Activated naive CD4-positive, alpha-beta T cell treated with anti-CD3 and anti-CD28 coated beads, Interleukin-2, amount 50 U/mL, for 72 hours (primary cell): ENCODE data around the gene KCNIP3. TPM values are rescaled to one million over a fixed set of nuclear protein-coding genes. Genes with fewer than 3 reads are reported as not detected.

Source experiments
- ATAC-seq, 2 donors: fragments of 150-1000 bp; cut with Tn5 transposase; 2 replicates each; pipeline ENCODE4 v1.10.0; 2021; ENCODE audit warnings: mild to moderate bottlenecking in 2 of 2, moderate library complexity in 2 of 2
- DNase-seq, 2 donors: peaks; one replicate each; pipeline ENCODE4 v3.0.0; 2021 to 2022; ENCODE audit warnings: low spot score in 2 of 2
- H3K27ac Mint-ChIP-seq, 2 donors: one replicate each; pipeline ENCODE4 v1.8.0; 2022; ENCODE audit warnings: mild to moderate bottlenecking in 2 of 2, mixed read lengths in 2 of 2
- H3K36me3 Mint-ChIP-seq, 2 donors: one replicate each; pipeline ENCODE4 v1.8.0; 2022; ENCODE audit warnings: mixed read lengths in 2 of 2
- H3K9me3 Mint-ChIP-seq, 2 donors: one replicate each; pipeline ENCODE4 v1.8.0; 2022; ENCODE audit warnings: mixed read lengths in 2 of 2
- total RNA-seq, 2 donors: library from RNA; stranded (reverse); gene quantifications; one replicate each; pipeline ENCODE4 v1.2.3, GENCODE V29; 2022

Gene KCNIP3
- total RNA-seq, 2 donors from 2014 or later = not detected

DNA sequence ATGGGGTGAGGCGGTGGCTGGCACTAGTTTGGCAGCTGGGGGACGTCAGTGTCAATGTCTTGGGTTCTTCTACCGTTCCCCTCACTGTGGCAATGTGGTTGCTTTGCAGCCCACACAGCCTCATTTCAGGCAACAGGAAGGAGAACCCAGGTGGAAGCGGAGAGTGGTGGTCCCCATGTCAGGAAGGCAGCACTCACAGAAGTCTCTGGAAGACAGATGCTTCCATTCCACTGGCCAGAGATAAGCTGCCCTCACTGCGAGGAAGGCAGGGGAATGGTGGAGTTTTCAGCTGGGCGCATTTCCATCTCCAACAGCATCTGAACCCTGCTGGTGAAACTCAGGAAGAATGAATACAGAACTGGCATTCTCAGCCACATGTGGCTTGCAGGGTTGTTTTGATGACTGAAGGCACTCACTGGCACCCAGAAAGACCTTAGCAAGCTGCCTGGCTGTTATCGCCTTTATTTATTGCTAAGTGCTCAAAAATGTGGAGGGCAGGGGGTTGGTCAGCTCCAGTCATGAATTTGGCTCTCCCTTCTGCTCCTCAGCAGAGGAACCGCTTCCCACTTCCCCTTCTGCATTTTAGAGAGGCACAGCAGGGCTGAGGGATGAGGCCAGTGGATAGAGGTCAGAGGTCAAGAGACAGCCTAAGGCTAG, 19.4 kb downstream of the KCNIP3 start:
- Mint-ChIP-seq H3K36me3 (no peaks in the 10 kb centered on the region), H3K9me3 (no peaks in the 10 kb centered on the region), H3K27ac (no peak overlapping the region)
- DNase-seq (no peak), ATAC-seq (no peak)

DNA sequence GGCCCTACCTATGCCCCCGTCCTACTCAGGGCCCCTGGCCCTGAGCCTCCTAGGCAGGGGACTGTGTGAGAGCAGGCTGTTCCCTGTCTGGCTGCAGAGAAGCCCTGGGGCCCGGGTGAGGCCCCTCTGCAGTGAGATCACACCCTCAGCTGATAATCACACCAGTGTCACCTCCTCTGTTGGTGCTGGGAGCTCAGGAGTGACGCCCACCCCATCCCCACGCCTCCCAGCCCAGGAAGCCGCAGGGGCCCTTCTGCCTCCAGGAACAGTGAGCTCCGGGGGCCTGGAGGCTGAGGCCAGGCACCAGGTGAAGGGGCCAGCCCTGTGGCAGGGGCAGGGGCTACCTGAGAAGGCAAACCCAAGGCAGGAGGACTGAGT, 20.0 kb downstream of the KCNIP3 start:
- H3K27ac Mint-ChIP-seq = no peak overlapping the region
- ATAC-seq (no peak), DNase-seq (no peak)
- H3K9me3 Mint-ChIP-seq = no peaks in the 10 kb centered on the region
- H3K36me3 Mint-ChIP-seq = no peaks in the 10 kb centered on the region

DNA sequence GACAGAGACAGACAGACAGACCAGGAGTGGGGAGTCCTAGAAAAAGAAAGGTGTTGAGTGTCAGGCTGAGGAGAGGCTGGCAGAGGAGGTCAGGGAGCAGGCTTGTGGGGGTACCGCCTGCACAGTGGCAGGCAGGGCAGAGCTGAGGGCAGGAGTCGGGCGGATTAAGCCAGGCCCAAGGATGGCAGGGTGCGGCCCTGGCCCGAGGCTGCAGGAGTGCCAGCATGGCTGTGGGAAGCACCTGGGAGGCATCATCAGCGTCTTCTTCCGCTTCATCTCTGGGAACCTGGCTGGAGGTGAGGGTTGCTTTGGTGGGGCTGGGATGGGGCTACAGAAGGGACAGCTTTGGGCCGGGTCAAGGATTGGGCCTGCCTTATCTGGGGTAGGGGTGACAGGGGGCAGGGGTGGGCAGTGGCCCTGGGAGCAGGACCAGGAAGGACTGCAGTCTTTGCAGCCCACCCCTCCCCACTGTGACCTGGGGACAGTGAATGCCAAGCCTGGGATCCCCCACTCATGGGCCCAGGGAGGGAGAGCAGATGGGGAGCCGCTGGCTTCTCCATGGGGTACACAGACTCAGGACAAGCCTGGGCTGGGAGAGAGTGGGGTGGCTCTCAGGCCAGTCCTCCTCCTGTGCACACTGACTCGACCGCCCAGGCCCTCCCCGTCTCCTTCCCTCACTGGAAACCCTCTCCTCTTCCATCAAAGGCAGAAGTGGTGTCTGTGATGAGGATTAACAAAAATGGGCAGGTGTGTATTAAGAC, 20.7 kb downstream of the KCNIP3 start:
- ATAC-seq (no peak), DNase-seq (no peak)
- H3K9me3 Mint-ChIP-seq = no peaks in the 10 kb centered on the region
- H3K27ac Mint-ChIP-seq = no peak overlapping the region
- H3K36me3 Mint-ChIP-seq = no peaks in the 10 kb centered on the region

DNA sequence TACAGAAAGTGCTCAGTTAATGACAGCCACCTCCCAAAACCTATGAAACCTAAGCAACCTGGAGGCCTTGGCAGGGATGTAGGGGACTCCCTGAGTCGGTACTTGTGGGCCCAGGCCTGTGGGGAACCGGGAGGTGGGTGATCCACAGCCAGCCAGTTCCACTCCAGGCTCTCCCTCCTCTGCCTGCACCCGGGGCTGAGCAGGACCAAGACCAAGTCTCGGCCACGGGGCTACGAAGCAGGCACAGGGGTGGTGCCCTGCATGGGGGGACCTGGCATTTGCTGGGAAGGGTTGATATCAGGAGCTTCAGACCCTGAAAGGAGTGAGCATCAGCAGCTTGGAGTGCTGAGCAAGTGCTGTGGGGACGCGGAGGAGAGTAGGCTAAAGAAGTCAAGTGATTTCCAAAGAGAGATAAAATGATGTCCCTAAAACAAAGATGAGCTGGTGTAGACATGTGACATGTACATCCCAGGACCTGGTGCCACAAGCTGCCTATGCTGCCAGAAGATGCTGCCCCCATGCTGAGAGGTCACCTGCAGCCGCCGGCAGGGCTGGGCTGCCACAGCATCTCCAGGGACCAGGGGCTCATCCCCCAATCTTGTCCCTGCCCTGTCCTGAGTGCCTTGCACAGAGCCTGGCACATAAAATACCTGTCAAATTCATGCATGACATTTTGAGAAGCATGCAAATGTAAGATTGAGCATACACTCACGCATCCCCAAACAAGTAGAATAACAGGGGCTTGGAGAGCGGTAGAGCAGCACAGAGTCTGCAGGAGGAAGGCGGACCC, 21.5 kb downstream of the KCNIP3 start:
- no peaks in the 10 kb centered on the region for H3K36me3 Mint-ChIP-seq
- DNase-seq (no peak), ATAC-seq (no peak)
- H3K9me3 Mint-ChIP-seq = no peaks in the 10 kb centered on the region
- no peak overlapping the region for H3K27ac Mint-ChIP-seq

DNA sequence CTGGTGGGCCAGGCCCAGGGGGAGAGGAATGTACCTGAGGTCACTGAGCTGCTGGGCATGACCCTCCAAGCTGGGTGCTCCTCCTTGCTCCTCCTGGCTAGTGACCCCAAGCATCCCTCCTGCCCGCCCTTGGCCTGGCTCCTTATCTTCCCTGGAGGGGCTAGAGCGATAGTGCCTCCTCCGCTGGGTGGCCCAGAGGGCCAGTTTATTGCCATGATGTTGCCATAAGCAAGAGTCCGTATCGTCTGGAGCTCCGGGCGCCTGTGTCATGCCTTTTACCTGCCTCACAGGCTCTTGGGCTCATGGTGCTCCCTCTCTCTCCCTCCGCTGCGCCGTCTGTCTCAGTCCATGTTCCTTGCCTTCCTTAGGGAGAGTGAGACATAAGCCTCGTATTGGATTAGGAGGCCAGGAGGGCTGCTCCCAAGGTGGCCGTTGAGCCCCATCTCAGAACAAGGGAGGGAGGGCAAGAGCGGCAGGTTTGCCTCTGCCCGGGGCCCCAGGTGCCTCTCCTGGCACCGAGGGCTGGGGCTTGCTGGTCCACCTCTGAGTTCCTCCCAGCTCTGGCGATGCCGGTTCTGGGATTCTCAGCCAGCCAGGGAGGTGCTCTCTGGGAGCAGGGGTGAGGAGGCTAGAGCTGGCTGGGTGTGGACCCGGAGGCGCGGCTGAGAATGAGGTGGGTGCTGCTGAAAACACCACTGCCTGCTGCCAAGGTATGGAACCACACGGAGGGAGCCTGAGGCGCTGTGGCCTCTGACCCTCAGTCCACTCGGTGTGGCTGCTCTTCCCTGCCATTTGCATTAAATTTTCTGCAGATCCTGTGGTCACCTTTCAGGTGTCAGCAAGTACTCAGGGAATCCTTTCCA, 22.6 kb downstream of the KCNIP3 start:
- ATAC-seq (no peak), DNase-seq (no peak)
- Mint-ChIP-seq H3K9me3 (no peaks in the 10 kb centered on the region), H3K27ac (no peak overlapping the region), H3K36me3 (no peaks in the 10 kb centered on the region)

DNA sequence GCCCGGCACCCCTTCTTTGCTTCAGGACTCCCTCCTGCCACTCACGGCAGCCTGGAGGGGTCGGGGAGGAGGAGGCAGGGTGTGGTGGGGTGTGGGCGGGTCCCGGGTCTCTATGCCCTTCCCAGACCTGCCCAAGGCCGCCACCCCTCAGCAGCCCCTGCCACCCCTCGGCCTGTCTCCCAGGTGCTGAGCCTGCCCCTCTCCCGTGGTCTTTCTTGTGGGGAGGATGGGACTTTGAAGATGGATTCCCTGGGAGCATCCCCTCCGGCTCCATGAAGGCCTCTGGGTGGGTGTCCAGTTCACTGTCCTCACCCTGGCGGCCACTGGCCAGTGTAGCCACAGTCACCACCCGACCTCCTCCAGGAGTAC, 23.2 kb downstream of the KCNIP3 start:
- ATAC-seq (no peak), DNase-seq (no peak)
- no peaks in the 10 kb centered on the region for H3K9me3 Mint-ChIP-seq

DNA sequence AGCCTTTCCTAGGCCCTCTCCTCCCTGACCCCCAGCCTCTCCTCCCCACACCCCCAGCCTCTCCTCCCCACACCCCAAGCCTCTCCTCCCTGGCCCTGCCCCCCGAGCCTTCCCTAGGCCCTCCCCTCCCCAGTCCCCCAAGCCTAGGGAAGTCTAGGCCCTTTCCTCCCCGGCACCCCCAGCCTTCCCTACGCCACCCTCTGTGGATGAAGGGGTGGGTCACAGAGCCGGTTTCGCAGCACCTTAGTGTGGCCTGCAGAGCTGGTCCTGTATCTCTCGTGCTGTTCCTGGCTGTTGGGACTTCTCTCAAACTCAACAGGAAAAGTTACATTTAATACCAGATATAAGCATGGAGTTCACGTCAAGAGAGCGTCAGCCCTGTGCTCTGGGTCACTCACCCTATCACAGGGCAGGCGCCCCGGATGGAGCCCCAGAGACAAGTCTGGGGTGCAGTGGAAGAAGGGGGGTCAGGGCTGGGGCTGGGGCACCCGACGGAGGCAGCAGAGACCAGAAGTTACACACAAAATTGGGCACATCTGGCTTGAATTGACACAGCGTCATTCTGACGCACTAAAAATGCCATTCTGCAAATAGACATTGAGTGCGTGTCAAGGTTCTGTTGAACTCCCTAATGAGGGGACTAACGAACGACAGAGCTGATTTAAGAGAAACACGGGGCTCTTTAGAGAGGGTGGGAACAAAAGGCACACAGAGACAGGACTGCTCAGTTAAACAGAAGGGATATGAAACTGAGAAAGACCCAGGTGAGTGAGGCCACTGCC, 24.0 kb downstream of the KCNIP3 start:
- no peak for ATAC-seq
- Mint-ChIP-seq H3K36me3 (no peaks in the 10 kb centered on the region), H3K9me3 (peaks cover 0 to 5% of the 10 kb centered on the region in 2 donors), H3K27ac (no peak overlapping the region)
- DNase-seq = no peak

More for the DNA sequence above, 23.2 kb downstream of the KCNIP3 start:
- H3K27ac Mint-ChIP-seq = no peak overlapping the region
- no peaks in the 10 kb centered on the region for H3K36me3 Mint-ChIP-seq

DNA sequence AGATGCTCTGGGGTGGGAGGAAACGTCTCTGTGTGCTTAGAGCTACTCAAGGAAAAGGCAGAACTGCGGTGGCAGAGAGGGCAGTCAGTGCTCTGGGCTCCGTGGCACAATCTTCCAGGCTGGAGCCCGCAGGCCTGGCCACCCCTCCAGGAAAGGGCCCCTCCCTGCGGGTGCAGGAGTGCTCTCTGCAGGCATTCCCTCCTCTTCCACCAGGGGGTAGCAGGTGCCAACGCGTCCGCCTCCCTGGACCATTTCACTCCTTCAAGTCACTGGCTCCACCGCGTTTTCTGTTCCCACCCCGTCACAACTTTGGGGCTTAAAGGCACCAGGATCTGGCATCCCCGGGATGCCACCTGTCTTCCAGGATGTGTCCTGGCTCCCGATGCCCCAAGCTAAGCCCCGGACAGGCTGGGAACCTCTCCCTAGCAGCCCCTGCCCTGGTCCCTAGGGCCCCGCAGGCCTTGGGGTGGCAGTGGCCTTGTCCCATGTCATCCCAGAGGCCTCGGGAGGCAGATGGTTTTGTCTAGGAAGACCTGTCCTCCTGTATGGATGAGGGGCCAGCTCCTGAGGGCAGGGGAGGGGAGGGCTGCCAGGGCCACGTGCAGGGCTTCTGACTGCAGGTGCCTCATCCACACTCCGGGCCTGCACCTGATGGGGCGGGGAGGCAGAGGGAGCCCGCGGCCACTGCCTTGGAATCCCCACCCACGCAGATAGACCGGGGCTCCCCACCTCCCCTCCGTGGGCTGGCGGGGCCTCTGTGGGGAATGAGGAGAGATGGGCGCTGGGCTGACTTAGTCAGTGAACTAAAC, 26.4 kb downstream of the KCNIP3 start:
- H3K27ac Mint-ChIP-seq = no peak overlapping the region
- peak in 1 of 2 donors; percentile 48 for ATAC-seq
- H3K9me3 Mint-ChIP-seq = peaks cover 0 to 5% of the 10 kb centered on the region in 2 donors
- DNase-seq = no peak
- H3K36me3 Mint-ChIP-seq = no peaks in the 10 kb centered on the region

DNA sequence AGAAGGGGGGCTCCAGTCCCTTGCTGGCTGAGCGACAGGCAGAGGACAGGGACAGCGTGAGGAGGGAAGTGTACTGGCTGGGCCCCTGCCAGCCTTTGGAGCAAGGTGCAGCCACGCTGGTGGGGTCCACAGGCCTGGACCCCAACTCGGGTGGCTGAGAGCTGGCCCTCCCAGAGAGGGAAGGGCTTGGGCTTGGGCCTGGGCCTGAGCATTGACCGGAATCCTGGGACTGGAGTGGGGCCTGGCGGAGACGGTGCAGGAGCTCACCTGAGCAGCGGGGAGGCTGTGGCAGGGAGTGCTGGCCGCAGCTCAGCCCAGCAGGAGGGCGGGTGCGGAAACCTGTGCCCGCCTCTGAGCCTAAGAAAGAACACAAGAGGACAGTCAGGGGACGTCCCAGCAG, 27.9 kb downstream of the KCNIP3 start:
- ATAC-seq (no peak), DNase-seq (no peak)
- Mint-ChIP-seq H3K9me3 (peaks cover 0 to 5% of the 10 kb centered on the region in 2 donors), H3K27ac (no peak overlapping the region), H3K36me3 (no peaks in the 10 kb centered on the region)

DNA sequence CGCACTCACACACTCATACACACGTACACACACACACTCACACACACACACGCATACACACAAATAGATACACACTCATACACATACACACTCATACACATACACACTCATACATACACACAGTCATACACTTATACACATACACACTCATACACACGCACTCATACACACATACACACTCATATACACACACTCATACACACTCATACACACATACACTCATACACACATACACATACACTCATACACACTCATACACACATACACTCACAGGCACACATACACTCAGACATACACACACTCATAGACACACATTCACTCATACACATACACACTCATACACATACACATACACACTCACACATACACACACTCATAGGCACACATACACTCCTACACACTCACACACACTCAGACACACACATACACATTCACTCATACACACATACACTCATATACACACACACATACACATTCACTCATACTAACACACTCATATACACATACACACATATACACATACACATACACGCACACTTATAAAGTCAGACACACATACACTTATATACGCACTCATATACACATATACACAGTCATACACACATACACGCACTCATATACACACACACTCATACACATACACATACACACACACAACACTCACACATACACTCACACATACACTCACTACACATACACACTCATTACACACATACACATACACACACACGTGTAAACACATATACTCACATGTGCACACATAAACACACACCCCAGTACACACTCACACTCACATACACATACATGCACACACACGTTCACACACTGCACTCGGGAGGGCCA, 28.7 kb downstream of the KCNIP3 start:
- H3K36me3 Mint-ChIP-seq = no peaks in the 10 kb centered on the region

DNA sequence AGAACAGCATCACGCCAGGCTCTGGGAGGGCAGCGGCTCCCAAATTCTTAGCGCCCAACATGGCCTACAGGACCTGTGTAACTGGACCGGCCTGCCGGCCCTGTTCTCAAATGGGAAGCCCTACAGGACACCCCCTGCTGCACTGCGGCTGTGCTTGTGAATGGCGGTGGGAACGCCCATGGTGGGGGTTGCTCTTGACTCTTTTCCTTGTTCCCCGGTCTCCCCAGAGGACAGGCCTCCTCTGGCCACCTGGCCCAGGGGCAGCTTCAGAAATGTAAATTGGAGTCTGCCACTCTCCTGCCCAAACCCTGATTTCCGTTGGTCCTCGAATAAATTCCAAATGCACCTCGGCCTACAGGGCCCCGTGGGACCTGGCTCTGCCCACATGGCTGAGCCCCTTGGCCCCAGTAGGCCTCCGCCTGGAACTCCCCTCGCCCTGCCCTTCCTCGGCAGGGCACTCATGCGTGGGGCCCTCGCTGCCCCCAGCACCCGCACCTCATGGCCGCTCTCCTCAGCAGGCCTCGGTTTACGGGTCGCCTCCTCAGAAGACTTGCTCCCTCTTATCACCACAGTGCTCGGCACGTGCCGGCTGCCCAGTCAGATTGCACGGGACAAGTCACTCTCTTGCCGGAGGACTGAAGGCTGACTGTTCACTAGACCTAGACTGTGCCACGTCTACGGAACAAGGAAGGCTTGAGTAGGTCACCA, 29.4 kb downstream of the KCNIP3 start:
- DNase-seq (no peak), ATAC-seq (no peak)
- no peaks in the 10 kb centered on the region for H3K36me3 Mint-ChIP-seq
- no peak overlapping the region for H3K27ac Mint-ChIP-seq
- H3K9me3 Mint-ChIP-seq = peaks cover 0 to 5% of the 10 kb centered on the region in 2 donors

More for the DNA sequence above, 28.7 kb downstream of the KCNIP3 start:
- DNase-seq (no peak), ATAC-seq (no peak)
- Mint-ChIP-seq H3K27ac (no peak overlapping the region), H3K9me3 (peaks cover 0 to 5% of the 10 kb centered on the region in 2 donors)

DNA sequence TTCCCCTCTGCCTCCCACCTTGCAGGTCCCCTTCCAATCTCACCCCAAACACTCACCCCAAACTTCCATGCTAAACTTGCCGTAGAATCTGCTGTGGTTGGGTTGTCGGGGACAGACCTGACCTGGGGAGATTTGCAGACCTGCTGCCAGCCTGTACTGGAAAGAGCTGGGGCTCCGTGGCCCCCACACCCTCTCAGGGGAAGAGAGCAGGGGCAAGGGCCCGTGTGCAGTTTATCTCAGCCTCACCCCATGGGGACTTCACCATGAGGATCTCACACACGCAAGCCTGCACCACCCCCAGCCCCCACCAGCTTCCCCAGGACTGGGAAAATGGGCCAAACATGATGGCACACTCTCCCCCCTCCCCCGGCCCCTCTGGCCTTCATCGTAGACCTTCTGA, 30.7 kb downstream of the KCNIP3 start:
- ATAC-seq = no peak
- H3K36me3 Mint-ChIP-seq = no peaks in the 10 kb centered on the region
- DNase-seq = no peak
- no peak overlapping the region for H3K27ac Mint-ChIP-seq
- peaks cover 0 to 5% of the 10 kb centered on the region in 2 donors for H3K9me3 Mint-ChIP-seq

DNA sequence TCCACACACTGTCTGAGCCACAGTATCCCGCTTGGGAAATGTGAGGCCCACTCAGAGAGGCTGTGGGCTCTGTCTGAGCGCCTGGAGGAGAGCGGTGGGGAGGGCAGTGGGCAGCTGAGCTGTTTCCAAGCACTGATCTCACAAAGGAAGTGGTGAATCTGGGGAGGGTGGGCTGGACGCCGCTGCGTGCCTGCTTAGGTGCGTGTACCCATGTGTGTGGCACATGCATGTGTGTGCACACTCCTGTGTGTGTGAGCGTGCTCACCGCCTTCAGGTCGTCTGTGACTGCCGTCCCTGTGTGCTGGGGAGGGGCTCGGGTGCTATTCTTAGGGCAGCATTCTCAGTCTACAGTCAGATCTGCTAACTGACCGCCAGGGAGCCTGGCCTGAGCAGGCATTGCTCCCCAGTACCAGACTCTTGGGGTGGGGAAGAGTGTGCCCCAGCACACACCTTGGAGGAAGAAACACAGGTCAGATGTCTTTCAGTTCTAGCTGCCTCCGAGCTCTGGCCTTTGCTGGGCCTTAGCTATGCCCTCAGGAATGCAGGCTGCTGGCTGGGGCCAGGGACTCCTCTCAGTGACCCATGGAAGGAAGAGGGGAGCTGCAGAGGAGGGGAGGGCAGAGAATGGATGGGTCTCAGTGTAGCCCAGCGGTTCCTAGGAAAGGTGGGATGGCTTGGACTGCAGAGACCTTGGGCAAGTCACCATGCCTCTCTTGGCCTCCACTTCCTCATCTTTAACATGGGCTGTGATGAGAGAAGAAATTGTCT, 31.4 kb downstream of the KCNIP3 start:
- H3K27ac Mint-ChIP-seq = no peak overlapping the region
- no peak for ATAC-seq
- H3K9me3 Mint-ChIP-seq = peaks cover 0 to 5% of the 10 kb centered on the region in 2 donors
- no peaks in the 10 kb centered on the region for H3K36me3 Mint-ChIP-seq
- no peak for DNase-seq
